Neural progenitor cell (in vitro differentiated cells): ENCODE data around the gene TEKT1. TPM values are rescaled to one million over a fixed set of nuclear protein-coding genes. Genes with fewer than 3 reads are reported as not detected.

ENCODE experiments used
- DNase-seq: peaks from one replicate; pipeline ENCODE4 v3.0.0-alpha.2; 2016; ENCODE audit warnings: low spot score
- H2AFZ ChIP-seq: fragments of 200-600 bp; sonication (generic); replicated peaks from 2 replicates; pipeline ENCODE4 v1.6.1; 2016; ENCODE audit warnings: antibody characterized with exemption
- H3F3A ChIP-seq: fragments of 200-600 bp; sonication (generic); 2 replicates; pipeline ENCODE4 v1.6.1; 2016; ENCODE audit warnings: antibody characterized with exemption, low read depth
- H3K27ac ChIP-seq: fragments of 200-600 bp; sonication (generic); 2 replicates; pipeline ENCODE4 v1.5.1; 2016; ENCODE audit warnings: mild to moderate bottlenecking
- H3K27me3 ChIP-seq: fragments of 200-600 bp; sonication (generic); 2 replicates; pipeline ENCODE4 v1.6.1; 2016; ENCODE audit warnings: mild to moderate bottlenecking, moderate library complexity
- H3K36me3 ChIP-seq: fragments of 200-600 bp; sonication (generic); 2 replicates; pipeline ENCODE4 v1.5.1; 2016
- H3K4me1 ChIP-seq: fragments of 200-600 bp; sonication (generic); 2 replicates; pipeline ENCODE4 v1.6.1; 2016; ENCODE audit warnings: mixed run types
- H3K4me2 ChIP-seq: fragments of 200-600 bp; sonication (generic); 2 replicates; pipeline ENCODE4 v1.6.1; 2016
- H3K4me3 ChIP-seq: fragments of 200-600 bp; sonication (generic); 2 replicates; pipeline ENCODE4 v1.5.1; 2016
- H3K79me2 ChIP-seq: fragments of 200-600 bp; sonication (generic); 2 replicates; pipeline ENCODE4 v1.6.1; 2016; ENCODE audit warnings: low read depth
- H3K9ac ChIP-seq: fragments of 200-600 bp; sonication (generic); 2 replicates; pipeline ENCODE4 v1.6.1; 2016
- H3K9me3 ChIP-seq: fragments of 200-600 bp; sonication (generic); 2 replicates; pipeline ENCODE4 v1.5.1; 2016; ENCODE audit warnings: low read depth
- H4K20me1 ChIP-seq: fragments of 200-600 bp; sonication (generic); 2 replicates; pipeline ENCODE4 v1.6.1; 2016; ENCODE audit warnings: low read depth
- H3K27ac Mint-ChIP-seq: 3 replicates; pipeline ENCODE4 v1.8.0; 2021; ENCODE audit warnings: mixed read lengths
- H3K27me3 Mint-ChIP-seq: 2 replicates; pipeline ENCODE4 v1.8.0; 2022; ENCODE audit warnings: low read depth, mild to moderate bottlenecking, inconsistent platforms, moderate library complexity, mixed read lengths; ENCODE audit not compliant: insufficient read depth
- H3K36me3 Mint-ChIP-seq: 3 replicates; pipeline ENCODE4 v1.8.0; 2021; ENCODE audit warnings: mixed read lengths
- H3K4me1 Mint-ChIP-seq: 3 replicates; pipeline ENCODE4 v1.8.0; 2021; ENCODE audit warnings: mixed read lengths
- H3K4me3 Mint-ChIP-seq: 3 replicates; pipeline ENCODE4 v1.8.0; 2021; ENCODE audit warnings: mild to moderate bottlenecking, moderate library complexity, mixed read lengths
- H3K9me3 Mint-ChIP-seq: 3 replicates; pipeline ENCODE4 v1.8.0; 2020; ENCODE audit warnings: mixed read lengths
- EZH2 ChIP-seq: fragments of 200-600 bp; sonication (generic); IDR thresholded peaks from 2 replicates; pipeline ENCODE4 v1.6.1; 2017; ENCODE audit warnings: antibody characterized with exemption, mild to moderate bottlenecking, moderate library complexity
- EZH2phosphoT487 ChIP-seq: fragments of 200-600 bp; sonication (generic); IDR thresholded peaks from 2 replicates; pipeline ENCODE4 v1.6.1; 2017; ENCODE audit warnings: antibody characterized with exemption
- total RNA-seq: library from RNA; depleted of rRNA; stranded (reverse); fragments of >200 nt; gene quantifications from 2 replicates; pipeline ENCODE4 v1.2.3, GENCODE V29; 2015; ENCODE audit warnings: low replicate concordance
- TF ChIP-seq, protein P1 (sequence below): fragments of 200-600 bp; sonication (generic); IDR thresholded peaks from 2 replicates; pipeline ENCODE4 v1.5.1; 2017; ENCODE audit warnings: antibody characterized with exemption, mild to moderate bottlenecking

Gene TEKT1
- total RNA-seq, 1 donor from 2014 or later = not detected

DNA sequence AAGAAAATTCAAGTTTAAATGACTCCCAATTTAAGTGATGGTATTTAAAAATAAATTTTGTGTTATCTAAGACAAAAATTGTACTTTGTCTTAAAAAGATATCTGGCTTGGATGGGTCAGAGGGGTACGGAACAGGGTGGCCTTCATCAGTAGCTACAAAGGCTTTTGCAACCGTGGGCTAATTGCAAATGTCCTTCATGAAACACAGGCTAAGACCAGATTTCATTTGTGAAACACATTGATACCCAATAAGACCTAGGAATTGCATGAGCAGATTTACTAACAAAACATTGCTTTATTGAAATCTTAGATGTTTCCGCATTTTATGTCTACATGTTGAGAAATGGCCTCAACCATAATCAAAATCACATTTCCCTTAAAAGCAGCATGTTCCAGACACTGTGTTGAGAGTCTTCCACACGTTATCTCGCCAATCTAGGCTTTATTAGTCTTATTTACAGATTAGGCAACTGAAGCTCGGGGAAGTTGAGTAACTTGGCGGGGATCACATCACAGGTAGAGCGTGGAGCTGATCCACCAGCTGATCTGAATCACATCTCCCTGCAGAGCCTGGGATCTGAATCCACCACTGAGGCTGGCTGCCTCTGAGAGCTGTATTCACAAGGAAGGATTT lies 33.7 kb downstream of the TEKT1 start:
- Histone ChIP-seq H4K20me1 (no peaks in the 10 kb centered on the region), H3K9me3 (no peaks in the 10 kb centered on the region), H3K36me3 (no peaks in the 10 kb centered on the region), H3F3A (no peaks in the 10 kb centered on the region), H3K79me2 (no peaks in the 10 kb centered on the region), H2AFZ (no peak overlapping the region), H3K4me3 (no peak overlapping the region), H3K4me2 (no peak overlapping the region), H3K9ac (no peak overlapping the region), H3K4me1 (peaks cover 3% of the 10 kb centered on the region), H3K27ac (no peak overlapping the region), H3K27me3 (no peaks in the 10 kb centered on the region)
- Mint-ChIP-seq H3K27me3 (peaks cover 4% of the 10 kb centered on the region), H3K4me3 (no peak overlapping the region), H3K36me3 (no peaks in the 10 kb centered on the region), H3K9me3 (no peaks in the 10 kb centered on the region), H3K4me1 (no peaks in the 10 kb centered on the region), H3K27ac (no peak overlapping the region)
- TF ChIP-seq EZH2 (no peak), EZH2phosphoT487 (no peak)
- TF ChIP-seq, protein P1, sequence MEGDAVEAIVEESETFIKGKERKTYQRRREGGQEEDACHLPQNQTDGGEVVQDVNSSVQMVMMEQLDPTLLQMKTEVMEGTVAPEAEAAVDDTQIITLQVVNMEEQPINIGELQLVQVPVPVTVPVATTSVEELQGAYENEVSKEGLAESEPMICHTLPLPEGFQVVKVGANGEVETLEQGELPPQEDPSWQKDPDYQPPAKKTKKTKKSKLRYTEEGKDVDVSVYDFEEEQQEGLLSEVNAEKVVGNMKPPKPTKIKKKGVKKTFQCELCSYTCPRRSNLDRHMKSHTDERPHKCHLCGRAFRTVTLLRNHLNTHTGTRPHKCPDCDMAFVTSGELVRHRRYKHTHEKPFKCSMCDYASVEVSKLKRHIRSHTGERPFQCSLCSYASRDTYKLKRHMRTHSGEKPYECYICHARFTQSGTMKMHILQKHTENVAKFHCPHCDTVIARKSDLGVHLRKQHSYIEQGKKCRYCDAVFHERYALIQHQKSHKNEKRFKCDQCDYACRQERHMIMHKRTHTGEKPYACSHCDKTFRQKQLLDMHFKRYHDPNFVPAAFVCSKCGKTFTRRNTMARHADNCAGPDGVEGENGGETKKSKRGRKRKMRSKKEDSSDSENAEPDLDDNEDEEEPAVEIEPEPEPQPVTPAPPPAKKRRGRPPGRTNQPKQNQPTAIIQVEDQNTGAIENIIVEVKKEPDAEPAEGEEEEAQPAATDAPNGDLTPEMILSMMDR = no peak
- no peak for DNase-seq

DNA sequence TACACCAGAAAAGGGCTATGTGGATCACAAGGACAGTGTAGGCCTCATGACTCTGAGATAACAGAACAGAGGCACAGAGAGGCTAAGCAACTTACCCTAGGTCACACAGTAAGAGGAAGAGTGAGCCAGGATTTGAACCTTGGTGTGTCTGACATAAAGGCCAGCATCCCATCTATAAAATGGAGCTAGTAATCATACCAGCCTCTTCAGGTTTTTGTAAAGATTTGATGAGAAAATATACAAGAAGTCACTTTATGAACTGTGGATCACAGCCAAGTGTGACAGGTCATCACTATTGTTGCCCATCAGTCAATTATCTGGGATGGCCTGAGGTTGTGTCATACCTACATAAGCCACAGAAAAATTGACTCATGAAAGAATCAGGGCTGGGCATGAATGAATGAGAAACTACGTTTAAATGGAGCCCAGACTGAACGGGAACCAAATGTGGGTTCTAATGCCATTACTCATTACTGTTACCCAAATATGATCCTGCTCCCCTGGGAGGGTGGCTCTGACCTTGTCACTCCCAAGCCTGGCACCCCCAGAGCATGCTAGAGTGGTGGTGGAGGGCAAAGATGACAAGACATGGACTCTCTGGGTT lies 34.5 kb downstream of the TEKT1 start:
- no peak overlapping the region for H3K27ac ChIP-seq
- H3F3A ChIP-seq = no peaks in the 10 kb centered on the region
- no peak overlapping the region for H3K4me2 ChIP-seq
- H3K4me3 Mint-ChIP-seq = no peak overlapping the region
- TF ChIP-seq, protein P1 = no peak
- TF ChIP-seq EZH2 (no peak), EZH2phosphoT487 (no peak)
- H3K9ac ChIP-seq = no peak overlapping the region
- no peaks in the 10 kb centered on the region for H3K36me3 Mint-ChIP-seq
- no peak overlapping the region for H2AFZ ChIP-seq
- no peaks in the 10 kb centered on the region for H4K20me1 ChIP-seq
- H3K4me1 Mint-ChIP-seq = no peaks in the 10 kb centered on the region
- peaks cover 3% of the 10 kb centered on the region for H3K4me1 ChIP-seq
- H3K79me2 ChIP-seq = no peaks in the 10 kb centered on the region
- DNase-seq = no peak
- no peak overlapping the region for H3K4me3 ChIP-seq
- peaks cover 4% of the 10 kb centered on the region for H3K27me3 Mint-ChIP-seq
- H3K27ac Mint-ChIP-seq = no peak overlapping the region
- H3K36me3 ChIP-seq = no peaks in the 10 kb centered on the region
- H3K9me3 ChIP-seq = no peaks in the 10 kb centered on the region
- no peaks in the 10 kb centered on the region for H3K9me3 Mint-ChIP-seq
- H3K27me3 ChIP-seq = peaks cover 6% of the 10 kb centered on the region

DNA sequence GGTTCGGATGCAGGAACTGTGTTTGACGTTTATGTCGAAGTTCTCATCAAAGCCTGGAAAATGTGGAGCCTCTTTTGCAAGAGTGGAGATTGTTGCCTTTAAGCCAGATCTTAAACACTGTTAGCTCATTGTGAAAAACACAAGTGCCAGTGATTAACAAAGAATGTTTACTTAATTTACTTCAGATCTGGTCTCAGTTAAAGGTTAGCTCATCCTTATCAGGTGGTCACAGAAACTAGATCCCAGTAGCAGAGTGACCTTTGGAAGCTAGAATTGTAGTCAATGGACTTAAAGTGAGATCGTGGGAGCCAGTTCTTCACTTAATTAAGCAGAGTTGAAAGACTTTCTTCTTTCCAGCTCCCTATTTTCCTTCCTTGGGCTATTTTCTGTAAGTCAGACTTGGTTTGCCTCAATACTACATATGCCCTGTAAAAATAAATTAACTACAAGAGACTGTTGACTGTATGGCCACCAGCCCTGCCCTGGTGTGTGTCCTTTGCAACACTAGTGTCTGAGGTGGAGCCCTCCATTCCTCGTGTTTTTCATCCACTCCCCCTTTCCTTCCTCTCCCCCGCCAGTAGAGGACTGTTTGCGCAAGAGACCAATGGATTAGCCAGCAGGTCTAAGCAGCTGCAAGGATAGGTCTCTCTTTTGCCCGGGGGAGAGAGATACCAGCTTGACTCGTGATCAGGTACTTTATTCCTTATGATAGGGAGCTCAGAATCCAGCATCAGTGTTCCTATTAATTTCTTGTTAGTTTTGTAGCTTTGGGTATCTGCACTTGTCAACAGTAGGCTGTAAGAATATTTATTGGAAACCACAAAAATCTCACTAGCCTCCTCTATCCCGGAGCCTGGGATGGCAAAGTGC lies 35.3 kb downstream of the TEKT1 start:
- Mint-ChIP-seq H3K36me3 (no peaks in the 10 kb centered on the region), H3K4me3 (no peak overlapping the region), H3K27me3 (peaks cover 4% of the 10 kb centered on the region), H3K27ac (no peak overlapping the region), H3K4me1 (no peaks in the 10 kb centered on the region), H3K9me3 (no peaks in the 10 kb centered on the region)
- Histone ChIP-seq H3K36me3 (no peaks in the 10 kb centered on the region), H4K20me1 (no peaks in the 10 kb centered on the region), H2AFZ (no peak overlapping the region), H3F3A (no peaks in the 10 kb centered on the region), H3K4me3 (no peak overlapping the region), H3K27me3 (peaks cover 11% of the 10 kb centered on the region), H3K4me2 (no peak overlapping the region), H3K79me2 (no peaks in the 10 kb centered on the region), H3K4me1 (peaks cover 3% of the 10 kb centered on the region), H3K9me3 (no peaks in the 10 kb centered on the region), H3K27ac (no peak overlapping the region), H3K9ac (no peak overlapping the region)
- TF ChIP-seq, protein P1 = no peak
- TF ChIP-seq EZH2phosphoT487 (no peak), EZH2 (no peak)
- DNase-seq = no peak
